Calu3 (cell line): ENCODE measurements around the gene SIRPB1. TPM values are rescaled to one million over a fixed set of nuclear protein-coding genes. Genes with fewer than 3 reads are reported as not detected.

Experiments used
- BruUV-seq: library from RNA; stranded (reverse); fragments of 400-500 nt; replicated peaks from 2 replicates; lab custom pipeline; 2021; lab: Mats Ljungman, UMichigan
- CTCF ChIA-PET: fragments of 300-600 bp; sonication (Branson Sonifier 250); formaldehyde crosslinking; loops from one replicate; lab custom pipeline; 2022; ENCODE audit warnings: antibody characterized with exemption; lab: Charles Lee
- DNase-seq: peaks from one replicate; pipeline ENCODE4 v3.0.0; 2022
- H3K27ac Mint-ChIP-seq: one replicate; pipeline ENCODE4 v1.8.0; 2022; ENCODE audit warnings: mixed read lengths; ENCODE audit not compliant: unreplicated experiment
- H3K27me3 Mint-ChIP-seq: one replicate; pipeline ENCODE4 v1.8.0; 2022; ENCODE audit warnings: mixed read lengths; ENCODE audit not compliant: unreplicated experiment
- H3K36me3 Mint-ChIP-seq: one replicate; pipeline ENCODE4 v1.8.0; 2022; ENCODE audit warnings: mild to moderate bottlenecking, moderate library complexity, mixed read lengths; ENCODE audit not compliant: insufficient read depth, unreplicated experiment
- H3K4me1 Mint-ChIP-seq: one replicate; pipeline ENCODE4 v1.8.0; 2022; ENCODE audit warnings: mild to moderate bottlenecking, low read depth, mixed read lengths; ENCODE audit not compliant: unreplicated experiment
- H3K4me3 Mint-ChIP-seq: one replicate; pipeline ENCODE4 v1.8.0; 2022; ENCODE audit warnings: mild to moderate bottlenecking, low read depth, moderate library complexity, mixed read lengths; ENCODE audit not compliant: unreplicated experiment
- H3K9me3 Mint-ChIP-seq: one replicate; pipeline ENCODE4 v1.8.0; 2022; ENCODE audit warnings: low read depth, mixed read lengths; ENCODE audit not compliant: unreplicated experiment
- CTCF ChIP-seq: fragments of 200-600 bp; IDR thresholded peaks from one replicate; pipeline ENCODE4 v1.8.0; 2022; ENCODE audit warnings: antibody characterized with exemption; ENCODE audit not compliant: unreplicated experiment
- intact Hi-C: fragments of 100-400 bp; cut with micrococcal nuclease; formaldehyde crosslinking; loops from one replicate; pipeline ENCODE4 v1.10.0; 2022; ENCODE audit not compliant: unreplicated experiment
- total RNA-seq: library from RNA; stranded (reverse); gene quantifications from 2 replicates; pipeline ENCODE4 v1.2.3, GENCODE V29; 2022

Gene SIRPB1
- total RNA-seq, 1 experiment from 2014 or later: 3.4 TPM

GRCh38 chr20:1637226-1637625 lies 17.4 kb upstream of the SIRPB1 start:
- Mint-ChIP-seq H3K9me3 (no peaks in the 10 kb centered on the region), H3K27ac (peak overlapping the region; percentile 42), H3K4me3 (no peak overlapping the region), H3K36me3 (no peaks in the 10 kb centered on the region), H3K4me1 (peaks cover 37% of the 10 kb centered on the region), H3K27me3 (no peaks in the 10 kb centered on the region)
- intact Hi-C loops: loop anchor here (5.0 kb wide), 1 partner anchor 130 kb away; no protein-coding TSS in a partner anchor
- CTCF ChIA-PET: interaction anchor here (0.9 kb wide), 1 partner anchor 104 kb away, joined by 3 read pairs; no protein-coding TSS in a partner anchor
- no TSS peak for BruUV-seq
- no peak for TF ChIP-seq CTCF
- DNase-seq: no peak

GRCh38 chr20:1636621-1637020 lies 16.8 kb upstream of the SIRPB1 start:
- peaks cover 43% of the 10 kb centered on the region for H3K4me1 Mint-ChIP-seq
- no peak for DNase-seq
- no peaks in the 10 kb centered on the region for H3K27me3 Mint-ChIP-seq
- H3K27ac Mint-ChIP-seq: no peak overlapping the region
- CTCF ChIA-PET: interaction anchor here (0.9 kb wide), 1 partner anchor 104 kb away, joined by 3 read pairs; no protein-coding TSS in a partner anchor
- intact Hi-C loops: loop anchor here (5.0 kb wide), 1 partner anchor 129 kb away; no protein-coding TSS in a partner anchor
- no peak overlapping the region for H3K4me3 Mint-ChIP-seq
- no TSS peak for BruUV-seq
- no peaks in the 10 kb centered on the region for H3K9me3 Mint-ChIP-seq
- no peak for TF ChIP-seq CTCF
- no peaks in the 10 kb centered on the region for H3K36me3 Mint-ChIP-seq

- no TSS peak for BruUV-seq
Measured at GRCh38 chr20:1635291-1635979, 15.6 kb upstream of the SIRPB1 start.

GRCh38 chr20:1633535-1633934 lies 13.7 kb upstream of the SIRPB1 start:
- intact Hi-C loops: no loop called here
- BruUV-seq: no TSS peak
- no peak for DNase-seq
- Mint-ChIP-seq H3K27me3 (peaks cover 12% of the 10 kb centered on the region), H3K36me3 (no peaks in the 10 kb centered on the region), H3K4me3 (no peak overlapping the region), H3K4me1 (peaks cover 48% of the 10 kb centered on the region), H3K9me3 (no peaks in the 10 kb centered on the region), H3K27ac (peak overlapping the region; percentile 39)
- TF ChIP-seq CTCF: no peak
- CTCF ChIA-PET: no interaction called here

More at GRCh38 chr20:1635291-1635979, 15.6 kb upstream of the SIRPB1 start:
- Mint-ChIP-seq H3K9me3 (no peaks in the 10 kb centered on the region), H3K36me3 (no peaks in the 10 kb centered on the region), H3K4me3 (no peak overlapping the region), H3K4me1 (peaks cover 51% of the 10 kb centered on the region), H3K27me3 (no peaks in the 10 kb centered on the region), H3K27ac (no peak overlapping the region)
- DNase-seq: no peak
- CTCF ChIA-PET: no interaction called here
- intact Hi-C loops: loop anchor here (5.0 kb wide), 1 partner anchor 128 kb away; no protein-coding TSS in a partner anchor
- no peak for TF ChIP-seq CTCF
